Chondrocyte (in vitro differentiated cells): Measurements from ENCODE around the gene COQ9. TPM values are rescaled to one million over a fixed set of nuclear protein-coding genes. Genes with fewer than 3 reads are reported as not detected.

Source experiments
- DNase-seq: peaks from one replicate; pipeline ENCODE4 v3.0.0; 2021; ENCODE audit warnings: mixed read lengths, low spot score
- H3K27ac Mint-ChIP-seq: one replicate; pipeline ENCODE4 v1.8.0; 2021; ENCODE audit warnings: mild to moderate bottlenecking, moderate library complexity, mixed read lengths; ENCODE audit not compliant: unreplicated experiment
- H3K27me3 Mint-ChIP-seq: 2 replicates; pipeline ENCODE4 v1.8.0; 2021; ENCODE audit warnings: low read depth, mixed read lengths
- H3K36me3 Mint-ChIP-seq: 2 replicates; pipeline ENCODE4 v1.8.0; 2021; ENCODE audit warnings: low read depth, mixed read lengths
- H3K4me1 Mint-ChIP-seq: 2 replicates; pipeline ENCODE4 v1.8.0; 2021; ENCODE audit warnings: low read depth, mild to moderate bottlenecking, mixed read lengths
- H3K4me3 Mint-ChIP-seq: one replicate; pipeline ENCODE4 v1.8.0; 2021; ENCODE audit warnings: mild to moderate bottlenecking, moderate library complexity, mixed read lengths; ENCODE audit not compliant: unreplicated experiment
- H3K9me3 Mint-ChIP-seq: 2 replicates; pipeline ENCODE4 v1.8.0; 2021; ENCODE audit warnings: low read depth, mixed read lengths
- CTCF ChIP-seq: fragments of 200-600 bp; sonication (generic); IDR thresholded peaks from 2 replicates; pipeline ENCODE4 v1.5.0; 2021; ENCODE audit warnings: antibody characterized with exemption, mild to moderate bottlenecking, moderate library complexity
- total RNA-seq: library from RNA; stranded (reverse); gene quantifications from 3 replicates; pipeline ENCODE4 v1.2.1, GENCODE V29; 2021

Gene COQ9
- total RNA-seq, 1 donor from 2014 or later: 31.6 TPM

- Mint-ChIP-seq H3K4me3 (no peak overlapping the region), H3K27ac (no peak overlapping the region), H3K36me3 (peaks cover 3% of the 10 kb centered on the region), H3K4me1 (no peaks in the 10 kb centered on the region), H3K9me3 (no peaks in the 10 kb centered on the region), H3K27me3 (peaks cover 5% of the 10 kb centered on the region)
- no peak for DNase-seq
- TF ChIP-seq CTCF: no peak
Observed at GRCh38 chr16:57510016-57510871, 63.0 kb downstream of the COQ9 start.

Other genes starting within 250 kb of the COQ9 start
- 69.5 to 89.1 TPM (median 70.1 TPM) in 3 replicates for gene ARL2BP, start 202.2 kb upstream of the COQ9 start, total RNA-seq
- 0.02 TPM in 1 of 3 replicates, not detected in the others for gene PLLP, start 162.8 kb upstream of the COQ9 start, total RNA-seq
- gene CCL22, start 88.7 kb upstream of the COQ9 start, total RNA-seq: not detected in 3 replicates
- gene CX3CL1, start 75.0 kb upstream of the COQ9 start, total RNA-seq: 11.2 to 47.9 TPM (median 46.0 TPM) in 3 replicates
- gene CCL17, start 42.7 kb upstream of the COQ9 start, total RNA-seq: not detected in 3 replicates
- 43.3 to 48.9 TPM (median 46.8 TPM) in 3 replicates for gene CIAPIN1, start 94 bp upstream of the COQ9 start, total RNA-seq
- gene POLR2C, start 15.2 kb downstream of the COQ9 start, total RNA-seq: 38.6 to 53.0 TPM (median 44.8 TPM) in 3 replicates
- 23.7 to 28.5 TPM (median 26.4 TPM) in 3 replicates for gene DOK4, start 39.0 kb downstream of the COQ9 start, total RNA-seq
- 20.9 to 27.2 TPM (median 22.4 TPM) in 3 replicates for gene CCDC102A, start 89.1 kb downstream of the COQ9 start, total RNA-seq
- gene ADGRG5, start 95.2 kb downstream of the COQ9 start, total RNA-seq: not detected in 3 replicates
- 16.8 to 57.8 TPM (median 56.3 TPM) in 3 replicates for gene ADGRG1, start 181.2 kb downstream of the COQ9 start, total RNA-seq
- gene ADGRG3, start 220.8 kb downstream of the COQ9 start, total RNA-seq: not detected in 3 replicates
- not detected in 3 replicates for gene DRC7, start 247.3 kb downstream of the COQ9 start, total RNA-seq